GM21737 (cell line): ENCODE measurements around the gene SHISA5.
"Not testable (repeated sequence)": the region's sequence is repeated elsewhere in the genome, so short reads cannot be mapped to it uniquely, and the experiment has no call there.

Experiments used
- ATAC-seq: cut with Tn5 transposase; IDR thresholded peaks from one replicate; pipeline ENCODE4 v1.9.1; 2021; ENCODE audit warnings: mild to moderate bottlenecking, moderate library complexity; ENCODE audit not compliant: unreplicated experiment

SHISA5 gene

GRCh38 chr3:48504051-48504946, at the start of gene SHISA5:
SHISA5 (minus strand) TSS chr3:48504174; CDS start chr3:48504094, 80 bp downstream.
- ATAC-seq: no peak

- ATAC-seq: no peak
Observed at GRCh38 chr3:48553361-48553760, 49.4 kb upstream of the SHISA5 start.

- ATAC-seq: no peak
Observed at GRCh38 chr3:48552111-48552951, 48.4 kb upstream of the SHISA5 start.

GRCh38 chr3:48551651-48552050, 47.7 kb upstream of the SHISA5 start:
- not testable (repeated sequence) for ATAC-seq

- ATAC-seq: no peak
Observed at GRCh38 chr3:48548729-48549705, 45.0 kb upstream of the SHISA5 start.

GRCh38 chr3:48548126-48548525, 44.2 kb upstream of the SHISA5 start:
- no peak for ATAC-seq

GRCh38 chr3:48546203-48546829, 42.3 kb upstream of the SHISA5 start:
- no peak for ATAC-seq

GRCh38 chr3:48544141-48544540, 40.2 kb upstream of the SHISA5 start:
- ATAC-seq: no peak

GRCh38 chr3:48543271-48543866, 39.4 kb upstream of the SHISA5 start:
- no peak for ATAC-seq

GRCh38 chr3:48538451-48538850, 34.5 kb upstream of the SHISA5 start:
- ATAC-seq: no peak

- no peak for ATAC-seq
Observed at GRCh38 chr3:48536785-48537184, 32.8 kb upstream of the SHISA5 start.

GRCh38 chr3:48536116-48536515, 32.1 kb upstream of the SHISA5 start:
- no peak for ATAC-seq

- no peak for ATAC-seq
Observed at GRCh38 chr3:48535578-48535977, 31.6 kb upstream of the SHISA5 start.

GRCh38 chr3:48532977-48533337, 29.0 kb upstream of the SHISA5 start:
- ATAC-seq: no peak

- no peak for ATAC-seq
Observed at GRCh38 chr3:48532271-48532976, 28.4 kb upstream of the SHISA5 start.

- not testable (repeated sequence) for ATAC-seq
Observed at GRCh38 chr3:48530701-48531100, 26.7 kb upstream of the SHISA5 start.

- no peak for ATAC-seq
Observed at GRCh38 chr3:48528754-48529153, 24.8 kb upstream of the SHISA5 start.

GRCh38 chr3:48528048-48528447, 24.1 kb upstream of the SHISA5 start:
- no peak for ATAC-seq

- no peak for ATAC-seq
Observed at GRCh38 chr3:48524970-48525369, 21.0 kb upstream of the SHISA5 start.
